HG03045 (cell line): Measurements from ENCODE around the gene NRL.

Experiments
- ATAC-seq: cut with Tn5 transposase; IDR thresholded peaks from one replicate; pipeline ENCODE4 v1.9.1; 2021; ENCODE audit warnings: mild to moderate bottlenecking, moderate library complexity; ENCODE audit not compliant: unreplicated experiment

Gene NRL

DNA sequence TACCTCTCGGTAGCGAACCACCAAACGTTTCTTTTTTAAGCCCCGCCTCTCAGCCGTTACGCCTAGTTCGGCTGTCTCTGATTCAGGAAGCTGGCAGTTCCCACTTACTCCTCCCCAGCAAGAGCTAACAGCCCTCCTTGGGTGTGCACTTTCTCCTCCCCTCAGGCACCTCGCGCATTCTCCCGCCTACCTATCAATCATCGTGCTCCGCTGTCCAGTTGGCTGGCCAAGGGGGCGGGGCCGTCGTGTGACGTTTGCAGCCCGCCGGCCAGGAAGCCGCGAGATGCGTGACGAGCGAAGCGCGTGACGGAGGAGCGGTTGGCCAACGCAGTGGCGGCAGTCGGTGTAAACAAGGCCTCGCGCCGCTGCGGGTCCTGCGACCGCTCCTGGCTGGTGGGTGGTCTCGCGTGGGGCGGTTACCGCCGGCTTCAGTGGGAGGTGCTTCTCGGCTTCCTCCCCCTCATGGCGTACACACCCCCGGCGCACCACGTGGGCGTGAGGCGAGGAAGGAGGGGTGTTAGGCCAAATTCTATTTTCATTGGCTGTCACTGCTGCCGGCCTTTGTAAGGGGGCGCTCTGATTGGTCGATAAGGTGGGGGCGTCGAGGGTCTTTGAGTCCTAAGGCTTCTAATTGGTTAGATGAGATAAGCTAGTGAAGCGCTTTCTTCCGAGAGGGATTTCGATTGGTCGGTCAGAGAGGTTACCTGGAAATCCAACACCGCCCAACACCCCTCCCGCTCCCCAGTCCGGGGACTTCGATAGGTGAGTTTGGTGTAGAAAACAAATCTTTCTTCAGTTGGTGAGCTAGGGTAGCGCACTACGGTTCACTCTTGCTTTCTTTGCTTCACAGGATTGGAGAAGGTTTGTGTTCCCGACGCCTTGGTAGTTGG is at the start of gene NRL, which contains the start of gene DCAF11:
Gene NRL, minus strand, starts transcription at position 418 of the 890 bp plus-strand sequence. CDS start 32,101 bp downstream, outside the sequence.
Gene DCAF11, plus strand, starts transcription at position 246 of the 890 bp plus-strand sequence. CDS start 818 bp downstream, outside the sequence.
- ATAC-seq: peak; percentile 84

DNA sequence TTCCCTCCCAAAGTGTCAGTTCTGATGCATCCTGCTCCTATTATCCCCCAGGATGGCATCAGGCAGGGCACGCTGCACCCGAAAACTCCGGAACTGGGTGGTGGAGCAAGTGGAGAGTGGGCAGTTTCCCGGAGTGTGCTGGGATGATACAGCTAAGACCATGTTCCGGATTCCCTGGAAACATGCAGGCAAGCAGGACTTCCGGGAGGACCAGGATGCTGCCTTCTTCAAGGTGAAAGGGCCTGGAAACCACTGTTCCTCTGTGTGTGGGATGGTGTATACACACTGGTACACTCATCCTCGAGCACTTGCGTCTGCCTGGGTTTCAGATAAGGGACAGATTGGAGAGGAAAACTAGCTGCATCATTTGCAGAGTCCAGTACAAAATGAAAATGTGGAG is 47.3 kb upstream of the NRL start:
- ATAC-seq: no peak

DNA sequence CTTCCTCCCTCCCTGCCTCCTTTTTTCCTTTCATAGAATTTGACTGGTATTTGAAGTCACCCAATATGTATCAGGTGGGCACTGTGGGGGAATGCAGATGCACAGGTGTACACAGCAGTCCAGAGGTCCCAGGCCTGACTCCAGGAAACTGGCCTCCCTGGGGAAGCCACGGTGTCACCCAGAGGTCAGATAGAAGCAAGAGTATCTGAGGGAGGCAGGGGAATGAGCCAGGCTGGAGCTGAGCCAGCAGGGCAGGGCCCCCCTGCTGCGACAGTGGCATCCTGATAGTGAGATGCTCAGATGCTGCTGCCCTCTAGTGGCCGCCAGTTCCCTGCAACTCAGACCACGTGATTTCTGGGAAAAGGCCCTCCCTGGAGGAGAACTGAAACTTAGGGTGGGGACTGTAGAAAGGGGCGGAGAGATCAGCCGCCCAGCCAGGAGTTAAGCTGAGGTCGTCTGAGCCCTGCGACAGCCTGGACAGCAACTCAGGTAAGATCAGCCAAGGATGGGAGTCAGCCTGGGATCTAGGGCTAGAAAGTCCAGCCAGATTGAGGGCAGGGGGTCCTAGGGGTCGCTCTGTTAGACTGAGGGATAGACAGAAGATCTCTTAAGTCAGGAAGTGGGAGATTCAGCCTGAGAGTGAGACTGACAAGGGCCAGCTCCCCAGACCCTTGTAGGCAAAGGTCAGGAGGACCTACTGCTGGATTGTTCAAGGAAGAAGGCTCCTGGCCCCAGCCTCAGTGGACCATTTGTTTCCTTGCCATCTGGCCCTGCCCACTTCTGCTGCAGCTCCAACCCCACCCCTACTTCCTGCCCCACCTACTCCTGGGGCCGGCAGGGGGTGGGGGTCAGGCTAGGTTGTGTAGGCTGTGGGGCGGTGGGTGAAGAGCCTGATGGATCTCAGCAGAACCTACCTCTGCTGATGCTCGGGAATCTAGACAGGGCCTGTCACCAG is 46.4 kb upstream of the NRL start, which contains the start of gene IRF9:
Gene IRF9, plus strand, starts transcription at position 416 of the 955 bp plus-strand sequence. CDS start 880 bp downstream, outside the sequence.
- ATAC-seq: peak; percentile 71

DNA sequence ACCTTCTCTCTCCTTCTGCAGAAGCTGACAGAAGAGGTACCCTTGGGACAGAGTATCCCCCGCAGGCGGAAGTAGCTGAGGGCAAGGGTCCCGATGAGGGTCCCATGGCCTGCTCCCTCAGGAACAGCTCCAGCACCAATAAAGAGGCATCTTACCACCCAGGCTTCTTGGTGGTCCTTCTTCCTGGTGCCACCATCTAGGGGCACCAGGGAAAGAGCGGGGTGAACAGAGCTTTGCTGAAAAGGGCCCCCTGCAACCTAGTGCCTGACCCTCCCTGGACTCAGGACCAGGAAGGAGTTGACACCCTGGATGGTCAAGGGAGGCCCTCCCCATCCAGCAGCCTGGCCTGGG is 45.7 kb upstream of the NRL start:
- no peak for ATAC-seq

DNA sequence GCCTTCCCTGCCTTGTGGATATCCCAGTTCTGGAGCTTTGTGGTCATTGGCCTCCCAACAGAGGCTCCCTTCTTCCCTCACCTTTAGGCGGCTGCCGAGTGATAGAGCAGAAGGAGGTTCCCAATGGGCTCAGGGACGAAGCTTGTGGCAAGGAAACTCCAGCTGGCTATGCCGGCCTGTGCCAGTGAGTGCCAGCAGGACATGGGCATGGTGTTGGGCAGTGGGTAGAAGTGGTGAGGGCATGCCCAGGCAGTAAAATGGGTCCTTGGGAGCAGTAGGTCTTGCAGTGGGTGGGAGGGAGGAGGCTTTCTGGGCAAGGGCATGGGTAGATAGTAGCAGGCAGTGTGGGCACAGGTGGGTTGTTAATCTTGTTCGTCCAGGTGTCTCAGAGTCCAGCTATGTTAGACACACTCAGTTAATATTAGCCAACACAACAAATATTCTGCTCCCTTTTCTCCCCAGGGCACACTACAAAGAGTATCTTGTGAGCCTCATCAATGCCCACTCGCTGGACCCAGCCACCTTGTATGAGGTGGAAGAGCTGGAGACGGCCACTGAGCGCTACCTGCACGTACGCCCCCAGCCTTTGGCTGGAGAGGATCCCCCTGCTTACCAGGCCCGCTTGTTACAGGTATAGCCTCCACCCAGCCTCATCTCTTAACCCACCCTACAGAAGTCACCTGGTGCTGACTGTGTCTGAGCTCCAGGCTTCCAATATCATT is 45.2 kb upstream of the NRL start:
- no peak for ATAC-seq

DNA sequence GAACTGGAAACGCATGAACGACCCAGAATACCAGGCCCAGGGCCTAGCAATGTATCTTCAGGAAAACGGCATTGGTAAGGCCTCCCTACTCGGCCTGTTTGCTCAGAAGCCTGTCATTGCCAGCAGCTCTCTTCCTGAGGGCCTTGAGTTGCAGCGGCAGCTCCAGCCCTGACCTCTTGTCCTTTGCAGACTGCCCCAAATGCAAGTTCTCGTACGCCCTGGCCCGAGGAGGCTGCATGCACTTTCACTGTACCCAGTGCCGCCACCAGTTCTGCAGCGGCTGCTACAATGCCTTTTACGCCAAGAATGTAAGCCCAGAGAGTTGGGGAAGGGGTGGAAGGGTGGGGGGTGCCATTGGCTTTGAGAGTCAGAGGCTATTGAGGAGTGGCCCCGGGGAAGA is 42.6 kb upstream of the NRL start:
- ATAC-seq: no peak

DNA sequence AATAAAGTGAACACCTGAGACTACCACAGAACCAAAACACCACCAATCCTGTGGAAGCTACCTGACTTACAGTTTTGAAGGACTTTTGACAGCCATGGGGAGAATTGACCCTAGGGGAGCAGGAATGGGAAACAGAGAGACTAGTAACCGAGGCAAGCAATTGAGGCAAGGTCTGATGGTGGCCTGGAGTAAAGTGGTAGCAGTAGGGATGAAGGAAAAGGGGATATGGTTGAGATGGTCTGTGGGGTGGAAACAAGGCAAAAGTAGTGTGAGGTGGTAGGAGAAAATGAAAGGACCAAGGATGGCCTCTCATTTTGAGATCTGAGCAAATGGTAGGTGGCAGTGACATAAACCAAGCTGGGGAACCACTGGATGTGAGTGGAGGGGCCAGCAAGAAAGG is 42.1 kb upstream of the NRL start:
- no peak for ATAC-seq

DNA sequence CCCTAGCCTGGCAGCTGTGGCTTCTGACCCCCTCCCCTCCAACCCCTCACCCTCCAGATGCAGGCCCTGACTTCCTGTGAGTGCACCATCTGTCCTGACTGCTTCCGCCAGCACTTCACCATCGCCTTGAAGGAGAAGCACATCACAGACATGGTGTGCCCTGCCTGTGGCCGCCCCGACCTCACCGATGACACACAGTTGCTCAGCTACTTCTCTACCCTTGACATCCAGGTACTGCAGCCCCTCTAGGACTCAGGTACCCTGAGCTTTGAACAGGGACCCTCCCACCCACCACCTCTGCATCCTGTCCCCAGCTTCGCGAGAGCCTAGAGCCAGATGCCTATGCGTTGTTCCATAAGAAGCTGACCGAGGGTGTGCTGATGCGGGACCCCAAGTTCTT is 40.4 kb upstream of the NRL start:
- ATAC-seq: no peak

DNA sequence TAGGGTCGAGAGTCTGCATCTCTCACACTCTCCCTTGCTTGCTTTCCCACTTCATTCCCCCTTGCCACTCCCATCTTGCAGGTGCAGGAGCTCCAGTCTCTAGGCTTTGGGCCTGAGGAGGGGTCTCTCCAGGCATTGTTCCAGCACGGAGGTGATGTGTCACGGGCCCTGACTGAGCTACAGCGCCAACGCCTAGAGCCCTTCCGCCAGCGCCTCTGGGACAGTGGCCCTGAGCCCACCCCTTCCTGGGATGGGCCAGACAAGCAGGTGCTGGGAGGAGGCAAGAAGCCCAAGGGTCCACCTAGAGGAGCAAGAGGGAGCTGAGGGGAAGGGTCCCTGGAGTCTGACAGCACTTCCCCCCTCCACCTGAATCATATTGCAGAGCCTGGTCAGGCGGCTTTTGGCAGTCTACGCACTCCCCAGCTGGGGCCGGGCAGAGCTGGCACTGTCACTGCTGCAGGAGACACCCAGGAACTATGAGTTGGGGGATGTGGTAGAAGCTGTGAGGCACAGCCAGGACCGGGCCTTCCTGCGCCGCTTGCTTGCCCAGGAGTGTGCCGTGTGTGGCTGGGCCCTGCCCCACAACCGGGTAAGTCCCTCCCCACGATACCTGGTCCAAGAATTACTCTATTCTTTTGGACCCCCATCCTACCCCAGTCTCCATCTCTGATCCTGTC is 36.8 kb upstream of the NRL start:
- ATAC-seq: no peak

DNA sequence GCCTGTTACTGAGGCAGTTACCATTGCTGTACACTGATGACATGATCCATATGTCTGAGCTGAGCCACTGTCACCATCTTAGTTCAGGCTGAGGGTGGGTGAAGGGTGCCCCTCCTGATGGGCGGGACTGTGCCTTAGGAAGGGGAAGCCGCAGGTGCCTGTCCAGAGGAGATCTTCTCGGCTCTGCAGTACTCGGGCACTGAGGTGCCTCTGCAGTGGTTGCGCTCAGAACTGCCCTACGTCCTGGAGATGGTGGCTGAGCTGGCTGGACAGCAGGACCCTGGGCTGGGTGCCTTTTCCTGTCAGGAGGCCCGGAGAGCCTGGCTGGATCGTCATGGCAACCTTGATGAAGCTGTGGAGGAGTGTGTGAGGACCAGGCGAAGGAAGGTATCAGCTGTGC is 36.2 kb upstream of the NRL start:
- no peak for ATAC-seq

DNA sequence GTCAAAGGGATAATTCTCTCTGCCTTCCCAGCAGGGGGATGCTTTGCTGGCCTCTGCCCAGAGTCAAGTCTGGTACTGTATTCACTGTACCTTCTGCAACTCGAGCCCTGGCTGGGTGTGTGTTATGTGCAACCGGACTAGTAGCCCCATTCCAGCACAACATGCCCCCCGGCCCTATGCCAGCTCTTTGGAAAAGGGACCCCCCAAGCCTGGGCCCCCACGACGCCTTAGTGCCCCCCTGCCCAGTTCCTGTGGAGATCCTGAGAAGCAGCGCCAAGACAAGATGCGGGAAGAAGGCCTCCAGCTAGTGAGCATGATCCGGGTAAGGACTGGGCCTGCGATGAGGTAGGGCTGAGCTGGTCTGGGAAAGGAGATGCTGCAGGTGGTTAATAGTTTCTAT is 35.8 kb upstream of the NRL start:
- no peak for ATAC-seq

DNA sequence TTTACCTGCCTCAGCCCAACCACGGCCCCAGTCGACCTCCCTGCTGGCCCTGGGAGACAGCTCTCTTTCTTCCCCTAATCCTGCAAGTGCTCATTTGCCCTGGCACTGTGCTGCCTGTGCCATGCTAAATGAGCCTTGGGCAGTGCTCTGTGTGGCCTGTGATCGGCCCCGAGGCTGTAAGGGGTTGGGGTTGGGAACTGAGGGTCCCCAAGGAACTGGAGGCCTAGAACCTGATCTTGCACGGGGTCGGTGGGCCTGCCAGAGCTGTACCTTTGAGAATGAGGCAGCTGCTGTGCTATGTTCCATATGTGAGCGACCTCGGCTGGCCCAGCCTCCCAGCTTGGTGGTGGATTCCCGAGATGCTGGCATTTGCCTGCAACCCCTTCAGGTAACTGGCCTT is 35.3 kb upstream of the NRL start:
- no peak for ATAC-seq

DNA sequence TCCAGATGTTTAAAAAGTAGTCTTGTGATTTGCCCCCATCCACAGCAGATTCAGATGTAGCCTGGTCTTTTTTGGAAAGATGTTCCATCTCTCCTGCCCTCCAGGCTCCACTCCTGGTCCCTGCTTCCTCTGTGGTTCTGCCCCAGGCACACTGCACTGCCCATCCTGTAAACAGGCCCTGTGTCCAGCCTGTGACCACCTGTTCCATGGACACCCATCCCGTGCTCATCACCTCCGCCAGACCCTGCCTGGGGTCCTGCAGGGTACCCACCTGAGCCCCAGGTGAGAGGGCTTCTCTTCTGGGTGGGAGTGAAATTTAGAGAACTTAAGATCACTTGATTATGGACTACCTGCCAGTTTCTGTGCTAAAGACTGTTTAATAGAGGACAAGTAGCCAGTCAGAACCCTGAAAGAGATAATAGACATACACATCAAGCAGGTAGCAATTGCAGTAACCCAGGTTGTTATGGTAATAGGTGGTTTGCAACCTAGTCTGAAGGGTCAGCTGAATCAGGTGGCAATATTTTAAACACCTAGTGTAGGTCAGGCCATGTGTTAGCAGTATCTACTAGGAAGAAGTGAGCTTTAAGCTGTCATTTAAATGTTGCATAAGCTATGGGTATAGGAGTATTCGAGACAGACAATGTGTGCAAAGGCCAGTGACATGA is 34.7 kb upstream of the NRL start:
- no peak for ATAC-seq

DNA sequence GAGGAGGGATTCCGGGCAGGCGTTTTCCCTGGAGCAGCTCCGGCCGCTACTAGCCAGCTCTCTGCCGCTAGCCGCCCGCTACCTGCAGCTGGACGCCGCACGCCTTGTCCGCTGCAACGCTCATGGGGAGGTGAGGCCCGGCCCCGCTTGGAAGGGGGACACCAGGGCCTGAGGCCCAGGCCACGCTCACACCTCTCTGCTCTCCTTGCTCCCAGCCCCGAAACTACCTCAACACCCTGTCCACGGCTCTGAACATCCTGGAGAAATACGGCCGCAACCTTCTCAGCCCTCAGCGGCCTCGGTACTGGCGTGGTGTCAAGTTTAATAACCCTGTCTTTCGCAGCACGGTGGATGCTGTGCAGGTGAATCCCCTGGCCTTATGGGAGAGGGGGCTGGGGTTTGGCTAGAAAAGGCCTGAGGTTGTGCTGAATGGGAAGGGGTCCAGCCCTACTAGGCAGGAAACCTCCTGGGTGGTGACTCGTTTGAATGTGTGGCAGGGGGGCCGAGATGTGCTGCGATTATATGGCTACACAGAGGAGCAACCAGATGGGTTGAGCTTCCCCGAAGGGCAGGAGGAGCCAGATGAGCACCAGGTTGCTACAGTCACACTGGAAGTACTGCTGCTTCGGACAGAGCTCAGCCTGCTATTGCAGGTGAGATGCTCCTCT is 33.1 kb upstream of the NRL start:
- peak; percentile 3 for ATAC-seq

DNA sequence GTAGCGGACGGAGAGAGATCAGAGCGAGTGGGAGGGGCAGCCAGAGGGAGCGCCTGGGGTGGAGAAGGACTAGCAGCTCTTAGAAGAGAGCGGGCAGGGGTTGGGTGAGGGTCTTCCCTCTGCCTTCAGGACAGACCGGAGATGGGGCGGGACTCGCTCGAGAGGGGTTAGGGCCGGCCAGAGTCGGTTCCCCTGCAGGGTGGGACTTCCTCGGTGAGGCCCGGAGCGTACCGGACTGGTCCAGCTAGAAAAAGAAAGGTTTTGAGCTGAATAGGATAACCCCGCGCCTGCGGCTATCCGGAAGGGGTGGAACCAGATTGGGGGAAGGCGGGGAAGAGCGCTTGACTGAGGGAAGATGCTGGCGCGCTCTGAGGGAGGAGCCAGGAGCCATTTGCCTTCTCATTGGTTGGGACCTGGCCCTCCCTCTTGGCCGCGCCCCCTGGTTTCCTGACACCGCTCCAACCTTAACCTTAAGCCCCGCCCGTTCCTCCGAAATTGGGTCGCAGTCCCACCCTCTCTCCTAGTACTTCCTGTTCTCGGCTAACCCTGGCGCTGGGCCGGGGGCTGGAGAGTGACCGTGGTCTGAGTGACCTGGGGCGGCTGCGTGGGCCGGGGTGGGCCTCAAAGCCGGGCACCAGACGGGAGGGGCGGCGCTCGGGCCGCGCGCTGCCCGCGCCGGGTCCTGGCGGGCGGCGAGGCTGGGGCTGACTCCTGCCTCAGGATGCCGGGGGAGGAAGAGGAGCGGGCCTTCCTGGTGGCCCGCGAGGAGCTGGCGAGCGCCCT is 32.4 kb upstream of the NRL start, which contains the start of gene RNF31:
Gene RNF31, plus strand, starts transcription at position 521 of the 783 bp plus-strand sequence. Its CDS starts 201 bp downstream, at position 722.
- peak; percentile 85 for ATAC-seq

DNA sequence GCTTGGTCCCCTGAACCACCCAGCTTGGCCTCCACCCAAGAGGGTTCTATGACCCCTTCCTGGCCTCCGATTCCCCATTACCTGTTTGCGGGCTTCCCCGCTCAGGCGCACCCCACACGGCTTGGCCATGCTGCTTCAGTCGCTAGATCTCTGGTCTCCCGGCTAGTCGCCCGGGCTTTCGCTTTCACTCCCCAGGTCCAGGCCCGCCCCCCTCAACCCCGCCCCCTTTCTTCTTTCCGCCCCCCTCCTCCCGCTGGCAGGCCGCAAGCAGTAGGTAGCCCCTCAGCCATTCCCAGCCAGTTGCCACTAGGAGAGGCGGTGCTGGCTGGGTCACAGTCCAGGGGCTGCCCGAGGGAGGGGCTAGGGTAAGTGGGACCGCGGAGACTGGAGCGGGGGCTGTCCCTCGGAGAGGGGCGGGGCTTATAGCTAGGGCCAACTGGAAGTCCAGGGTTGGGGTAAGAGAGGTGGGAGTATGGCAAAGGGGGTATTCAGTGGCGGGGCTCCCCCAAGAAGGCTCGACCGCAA is 31.8 kb upstream of the NRL start, which contains the start of gene PSME2:
Gene PSME2, minus strand, starts transcription at position 158 of the 525 bp plus-strand sequence. Its CDS starts 29 bp downstream, at position 129.
- peak; percentile 66 for ATAC-seq

DNA sequence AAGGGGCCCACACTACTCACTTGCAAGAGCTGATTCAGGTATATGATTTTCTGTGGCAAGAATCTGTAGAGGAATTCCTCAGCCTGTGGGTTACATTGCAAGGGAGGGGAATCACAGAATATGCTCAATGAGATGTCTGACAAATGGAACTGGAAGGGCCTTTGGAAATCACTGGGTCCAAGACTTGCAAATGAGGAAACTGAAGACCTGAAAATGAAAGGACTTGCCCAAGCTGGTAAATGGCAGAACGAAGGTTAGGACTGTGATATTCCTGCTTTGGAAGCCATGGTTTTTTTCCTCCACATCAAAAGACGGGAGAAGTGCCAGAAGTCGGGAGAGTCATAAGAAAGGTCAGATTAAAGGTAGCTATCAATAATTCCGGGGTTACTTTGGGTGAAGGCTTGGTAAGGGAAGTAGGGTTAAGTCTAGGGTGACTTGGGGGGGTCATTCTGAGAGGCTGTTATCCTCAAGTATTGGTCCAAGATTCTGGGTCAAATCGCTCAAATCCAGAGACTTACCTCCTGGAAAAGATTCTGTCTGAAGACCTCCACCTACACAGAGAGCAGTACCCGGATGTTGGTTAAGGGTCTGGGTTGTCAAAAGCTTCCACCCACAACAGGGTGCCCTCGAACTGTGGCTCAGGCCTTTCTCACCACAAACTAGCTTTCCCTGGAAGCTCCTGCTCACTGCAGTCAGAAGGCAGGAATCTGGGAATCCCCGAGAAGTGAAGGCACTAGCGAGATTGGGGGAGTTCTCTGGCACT is 31.1 kb upstream of the NRL start:
- no peak for ATAC-seq
